GM21723 (cell line): ENCODE data around the gene DHTKD1.
"Not testable (repeated sequence)": the region's sequence is repeated elsewhere in the genome, so short reads cannot be mapped to it uniquely, and the experiment has no call there.

ENCODE experiments used
- ATAC-seq: cut with Tn5 transposase; IDR thresholded peaks from one replicate; pipeline ENCODE4 v1.9.1; 2021; ENCODE audit warnings: mild to moderate bottlenecking, moderate library complexity; ENCODE audit not compliant: unreplicated experiment

DHTKD1 gene

DNA sequence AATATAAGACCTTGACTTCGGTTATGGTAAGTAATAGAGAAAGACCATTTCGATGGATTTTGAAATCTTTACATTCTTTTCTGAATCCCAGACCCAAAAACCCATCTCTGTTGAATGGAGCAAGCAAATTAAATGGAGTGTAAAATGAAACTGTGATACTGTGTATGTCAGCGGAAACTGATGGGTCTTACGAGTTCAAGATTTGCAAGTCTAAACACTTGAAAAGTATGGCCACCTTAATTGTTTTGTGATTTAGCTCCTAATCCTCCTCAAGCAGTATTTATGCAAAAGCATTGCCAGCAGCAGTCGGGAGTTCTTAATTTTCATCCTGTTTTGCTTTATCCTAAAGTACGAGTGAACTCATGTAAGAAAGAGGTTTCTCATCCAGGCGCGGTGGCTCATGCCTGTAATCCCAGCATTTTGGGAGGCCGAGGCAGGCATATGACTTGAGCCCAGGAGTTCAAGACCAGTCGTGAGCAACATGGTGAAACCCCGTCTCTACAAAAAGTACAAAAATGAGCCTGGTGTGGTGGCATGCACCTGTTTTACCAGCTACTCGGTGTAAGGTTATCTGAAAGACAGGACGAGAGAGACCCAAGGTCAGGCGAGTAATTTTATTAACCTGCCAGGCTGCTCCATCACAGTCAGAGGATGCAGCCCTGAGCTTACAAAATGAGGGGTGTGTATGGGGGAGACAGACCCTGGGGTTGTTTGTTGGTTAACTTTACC, 5.8 kb upstream of the DHTKD1 start:
- ATAC-seq: no peak

- ATAC-seq: no peak
These were observed 5.3 kb upstream of the DHTKD1 start for GRCh38 chr10:12063483-12063818.

DNA sequence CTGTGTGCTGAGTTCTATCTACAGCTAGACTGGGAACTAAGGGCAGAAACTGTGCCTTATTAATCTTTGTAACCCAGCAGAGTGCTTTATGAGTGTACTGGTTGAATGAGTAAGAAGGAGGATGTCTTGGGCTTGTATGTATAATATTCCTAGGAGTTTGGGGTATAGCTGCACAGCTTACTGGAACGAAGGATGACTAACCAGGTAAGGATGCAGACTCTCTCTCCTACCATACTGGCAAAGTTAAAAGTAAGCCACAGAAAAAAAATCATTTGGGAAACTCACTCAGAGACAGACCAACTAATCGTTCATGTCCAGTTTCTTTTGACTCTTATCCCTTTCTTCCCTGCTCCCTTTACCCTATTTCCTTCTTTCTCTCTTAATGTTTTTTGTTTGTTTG, 1.4 kb upstream of the DHTKD1 start:
- no peak for ATAC-seq

DNA sequence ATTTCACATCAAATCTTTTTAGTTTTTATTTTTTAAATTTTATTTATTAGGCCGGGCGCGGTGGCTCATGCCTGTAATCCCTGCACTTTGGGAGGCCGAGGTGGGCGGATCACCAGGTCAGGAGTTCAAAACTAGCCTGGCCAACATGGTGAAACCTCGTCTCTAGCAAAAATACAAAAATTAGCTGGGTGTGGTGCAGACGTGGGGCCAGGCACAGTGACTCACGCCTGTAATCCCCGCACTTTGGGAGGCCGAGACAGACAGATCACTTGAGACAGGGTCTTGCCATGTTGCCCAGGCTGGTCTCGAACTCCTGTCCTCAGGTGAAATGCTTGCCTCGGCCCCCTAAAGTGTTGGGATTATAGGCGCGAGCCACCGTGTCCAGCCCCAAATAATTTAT, 2.7 kb downstream of the DHTKD1 start:
- ATAC-seq: not testable (repeated sequence)

DNA sequence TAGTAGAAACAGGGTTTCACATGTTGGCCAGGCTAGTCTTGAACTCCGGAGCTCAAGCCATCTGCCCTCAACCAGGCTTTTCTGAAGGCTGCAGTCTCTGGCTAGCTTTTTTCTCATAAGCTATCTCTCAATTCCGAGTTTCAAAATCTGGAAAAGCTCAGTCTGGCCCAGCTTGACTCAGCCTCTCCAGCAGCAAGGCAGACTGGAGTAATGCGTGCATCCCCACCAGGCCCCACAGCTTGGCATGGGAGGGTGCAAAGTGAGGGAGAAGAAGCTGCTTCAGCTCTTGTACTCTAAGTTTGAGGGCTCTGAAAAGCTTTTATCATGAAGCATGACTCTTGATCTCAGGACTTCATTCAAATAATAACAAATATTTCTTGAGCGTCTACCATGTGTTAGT, 4.8 kb downstream of the DHTKD1 start:
- no peak for ATAC-seq

DNA sequence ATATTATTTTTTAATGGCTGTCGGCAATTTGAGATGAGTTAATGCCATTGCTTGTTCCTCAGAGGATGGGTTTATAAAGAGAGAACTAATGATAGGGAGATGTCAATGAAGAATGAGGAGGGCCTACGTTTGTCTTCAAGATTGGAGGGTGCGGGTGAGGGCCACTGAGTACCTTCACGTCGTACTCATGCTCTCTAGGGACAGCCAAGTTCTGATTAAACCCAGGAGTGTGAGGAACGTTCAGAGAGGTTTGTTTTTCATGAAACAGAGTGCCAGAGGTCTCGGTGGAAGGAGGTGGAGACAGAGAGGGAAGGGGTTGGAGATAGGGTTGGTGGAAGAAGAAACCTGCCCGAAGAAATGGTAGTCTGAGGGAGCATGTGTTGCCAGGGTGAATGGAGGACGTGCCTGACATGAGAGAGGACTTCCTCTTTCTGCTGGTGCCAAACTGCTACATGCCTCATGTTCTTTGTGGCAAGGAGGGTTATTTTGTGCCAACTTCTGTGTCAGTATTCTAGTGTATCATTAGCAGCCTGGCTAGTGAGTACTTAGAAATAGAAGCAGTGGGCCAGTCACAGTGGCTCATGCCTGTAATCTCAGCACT, 8.9 kb downstream of the DHTKD1 start:
- no peak for ATAC-seq

GRCh38 chr10:12081470-12081869, 12.7 kb downstream of the DHTKD1 start:
- no peak for ATAC-seq

DNA sequence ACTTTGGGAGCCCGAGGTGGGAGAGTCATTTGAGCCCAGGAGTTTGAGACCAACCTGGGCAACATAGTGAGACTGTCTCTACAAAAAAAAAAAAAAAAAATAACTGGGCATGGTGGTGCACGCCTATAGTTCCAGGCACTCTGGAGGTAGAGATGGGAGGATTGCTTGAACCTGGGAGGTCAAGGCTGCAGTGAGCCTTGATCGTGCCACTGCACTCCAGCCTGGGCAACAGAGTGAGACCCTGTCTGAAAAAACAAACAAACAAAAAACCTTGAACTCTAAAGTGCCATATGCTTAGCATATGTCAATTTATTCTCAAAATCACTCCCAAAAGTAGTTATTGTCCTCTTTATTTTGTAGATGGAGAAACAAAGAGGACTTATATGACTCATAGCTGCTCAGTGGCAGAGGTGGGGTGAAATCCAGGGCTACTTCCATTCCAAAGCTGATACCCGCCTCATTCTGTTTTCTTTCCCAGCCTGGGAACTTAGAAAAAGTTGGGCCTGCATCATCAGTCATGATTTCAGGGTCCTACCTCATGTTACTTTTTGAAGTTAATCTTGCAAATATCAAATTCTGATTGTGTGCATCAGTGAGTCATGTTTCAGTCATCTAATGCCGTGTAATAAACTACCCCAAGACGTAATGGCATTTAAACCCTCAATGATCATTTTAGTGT, 13.3 kb downstream of the DHTKD1 start:
- ATAC-seq: no peak

GRCh38 chr10:12088919-12089318, 20.2 kb downstream of the DHTKD1 start:
- no peak for ATAC-seq

DNA sequence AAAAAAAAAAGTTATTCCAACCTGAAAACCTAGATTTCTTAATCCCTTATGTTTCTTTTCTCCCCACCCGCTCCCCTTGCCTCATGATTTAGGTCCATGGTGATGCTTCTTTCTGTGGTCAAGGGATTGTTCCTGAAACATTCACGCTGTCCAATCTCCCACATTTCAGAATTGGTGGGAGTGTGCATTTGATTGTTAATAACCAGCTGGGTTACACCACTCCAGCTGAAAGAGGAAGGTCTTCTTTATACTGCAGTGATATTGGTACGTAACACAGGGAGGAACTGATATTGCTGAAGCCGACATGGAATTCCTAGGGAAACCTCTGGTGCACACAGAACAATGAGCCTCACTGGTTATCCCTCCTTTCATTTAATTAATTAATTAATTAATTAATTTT, 22.7 kb downstream of the DHTKD1 start:
- no peak for ATAC-seq

DNA sequence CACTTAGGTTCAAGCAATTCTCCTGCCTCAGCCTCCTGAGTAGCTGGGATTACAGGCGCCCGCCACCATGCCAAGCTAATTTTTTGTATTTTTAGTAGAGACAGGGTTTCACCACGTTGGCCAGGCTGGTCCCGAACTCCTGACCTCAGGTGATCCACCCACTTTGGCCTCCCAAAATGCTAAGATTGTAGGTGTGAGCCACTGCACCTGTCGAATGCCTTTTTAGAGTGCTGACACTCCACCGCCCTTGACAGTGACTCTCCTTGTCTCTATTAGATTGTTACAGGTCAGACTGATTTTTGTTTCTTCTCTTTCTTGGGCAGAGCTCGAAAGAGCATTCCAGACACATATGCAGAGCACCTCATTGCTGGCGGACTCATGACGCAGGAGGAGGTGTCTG, 28.6 kb downstream of the DHTKD1 start:
- ATAC-seq: not testable (repeated sequence)

DNA sequence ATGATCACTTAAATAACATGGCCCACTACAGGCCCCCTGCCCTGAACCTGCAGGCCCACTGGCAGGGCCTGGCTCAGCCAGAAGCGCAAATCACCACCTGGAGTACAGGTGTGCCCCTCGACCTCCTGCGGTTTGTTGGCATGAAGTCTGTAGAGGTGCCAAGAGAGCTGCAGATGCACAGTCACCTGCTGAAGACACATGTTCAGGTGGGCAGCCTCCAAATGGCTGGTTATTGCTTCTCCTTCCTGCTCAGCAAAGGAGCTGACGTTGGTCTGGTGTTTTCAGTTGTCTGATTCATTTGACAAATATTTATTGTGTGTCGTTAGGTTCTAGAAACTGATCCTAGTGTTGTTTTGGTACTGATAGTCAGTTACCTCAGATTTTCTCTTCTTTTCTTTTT, 29.0 kb downstream of the DHTKD1 start:
- no peak for ATAC-seq

DNA sequence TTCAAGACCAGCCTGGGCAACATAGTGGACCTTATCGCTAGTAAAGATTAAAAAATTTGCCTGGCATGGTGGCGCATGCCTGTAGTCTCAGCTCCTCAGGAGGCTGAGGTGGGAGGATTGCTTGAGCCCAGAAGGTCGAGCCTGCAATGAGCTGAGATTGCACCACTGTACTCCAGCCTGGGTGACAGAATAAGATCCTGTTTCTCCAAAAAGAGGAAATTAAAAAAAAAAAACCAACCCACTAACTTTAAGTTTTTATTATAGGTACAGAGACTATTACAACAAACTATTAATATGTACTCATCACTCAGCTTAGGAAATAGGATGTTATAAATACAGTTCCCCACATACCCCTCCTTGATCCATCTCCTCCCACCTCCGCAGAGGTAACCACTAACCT, 30.2 kb downstream of the DHTKD1 start:
- no peak for ATAC-seq

GRCh38 chr10:12103802-12104201, 35.0 kb downstream of the DHTKD1 start:
- no peak for ATAC-seq

DNA sequence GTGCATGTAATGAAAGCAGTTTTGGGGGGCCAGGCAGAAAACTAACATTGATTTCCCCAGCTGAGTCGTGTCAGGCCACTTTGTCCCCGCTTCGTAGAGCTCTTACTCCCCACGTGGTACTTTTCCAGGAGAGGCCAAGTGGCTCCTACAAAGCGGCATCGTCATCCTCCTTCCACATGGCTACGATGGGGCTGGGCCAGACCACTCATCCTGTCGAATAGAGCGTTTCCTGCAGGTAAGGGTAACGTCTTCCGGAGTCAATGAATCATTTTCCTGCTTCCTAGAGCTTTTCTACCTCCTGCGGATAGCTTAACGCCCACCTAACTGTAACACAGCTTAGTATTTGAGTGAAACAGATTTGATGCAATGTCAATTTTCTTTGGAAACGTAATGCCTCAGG, 39.0 kb downstream of the DHTKD1 start:
- ATAC-seq: no peak

DNA sequence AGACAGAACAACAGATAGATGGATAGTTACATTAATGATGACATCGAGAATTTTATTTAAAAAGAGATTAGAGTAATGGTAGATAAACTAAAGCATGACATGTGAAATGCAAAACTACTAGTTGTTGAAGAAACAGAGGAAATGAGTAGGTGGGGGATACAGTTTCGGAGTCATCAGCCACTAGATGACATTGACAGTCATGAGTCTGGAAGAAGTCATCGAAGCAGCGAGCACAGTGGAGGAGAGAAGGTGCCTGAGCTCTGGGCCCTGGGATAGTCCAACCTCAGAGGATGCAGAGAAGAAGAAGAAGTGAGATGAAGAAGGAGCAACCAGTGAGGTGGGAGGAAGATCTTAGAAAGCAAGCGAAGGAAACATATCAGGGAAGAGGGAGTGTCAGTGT, 40.5 kb downstream of the DHTKD1 start:
- ATAC-seq: no peak

GRCh38 chr10:12111528-12111927, 42.8 kb downstream of the DHTKD1 start:
- ATAC-seq: no peak

DNA sequence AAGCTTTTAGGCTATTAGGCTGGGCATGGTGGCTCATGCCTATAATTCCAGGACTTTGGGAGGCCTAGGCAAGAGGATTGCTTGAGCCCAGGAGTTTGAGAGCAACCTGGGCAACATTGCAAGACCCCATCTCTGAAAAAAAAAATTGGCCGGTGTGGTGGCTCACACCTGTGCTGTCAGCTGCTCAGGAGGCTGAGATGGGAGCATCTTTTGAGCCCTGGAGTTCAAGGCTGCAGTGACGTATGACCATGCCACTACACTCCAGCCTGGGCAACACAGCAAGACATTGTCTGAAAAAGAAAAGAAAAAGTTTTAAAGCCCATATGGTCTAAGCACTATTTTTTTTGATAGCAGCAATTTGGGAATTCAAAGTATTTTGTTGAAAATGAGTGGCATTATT, 44.9 kb downstream of the DHTKD1 start:
- ATAC-seq: no peak

DNA sequence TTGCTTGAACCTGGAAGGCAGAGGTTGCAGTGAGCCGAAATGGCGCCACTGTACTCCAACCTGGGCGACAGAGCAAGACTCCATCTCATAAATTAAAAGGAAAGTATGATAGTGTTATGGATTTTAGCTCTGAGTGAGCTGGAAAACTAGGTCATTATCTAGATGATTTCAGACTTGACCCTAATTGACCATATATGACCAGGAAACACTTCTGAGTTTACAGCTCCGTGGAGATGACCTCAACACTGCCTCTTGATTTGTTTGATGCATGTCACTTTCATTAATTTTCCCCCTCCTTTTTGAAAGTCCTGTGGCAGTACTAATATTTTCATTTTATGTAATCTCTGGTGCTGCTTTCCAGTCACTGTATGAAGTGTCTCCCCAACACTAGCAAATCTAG, 52.9 kb downstream of the DHTKD1 start:
- ATAC-seq: no peak

DNA sequence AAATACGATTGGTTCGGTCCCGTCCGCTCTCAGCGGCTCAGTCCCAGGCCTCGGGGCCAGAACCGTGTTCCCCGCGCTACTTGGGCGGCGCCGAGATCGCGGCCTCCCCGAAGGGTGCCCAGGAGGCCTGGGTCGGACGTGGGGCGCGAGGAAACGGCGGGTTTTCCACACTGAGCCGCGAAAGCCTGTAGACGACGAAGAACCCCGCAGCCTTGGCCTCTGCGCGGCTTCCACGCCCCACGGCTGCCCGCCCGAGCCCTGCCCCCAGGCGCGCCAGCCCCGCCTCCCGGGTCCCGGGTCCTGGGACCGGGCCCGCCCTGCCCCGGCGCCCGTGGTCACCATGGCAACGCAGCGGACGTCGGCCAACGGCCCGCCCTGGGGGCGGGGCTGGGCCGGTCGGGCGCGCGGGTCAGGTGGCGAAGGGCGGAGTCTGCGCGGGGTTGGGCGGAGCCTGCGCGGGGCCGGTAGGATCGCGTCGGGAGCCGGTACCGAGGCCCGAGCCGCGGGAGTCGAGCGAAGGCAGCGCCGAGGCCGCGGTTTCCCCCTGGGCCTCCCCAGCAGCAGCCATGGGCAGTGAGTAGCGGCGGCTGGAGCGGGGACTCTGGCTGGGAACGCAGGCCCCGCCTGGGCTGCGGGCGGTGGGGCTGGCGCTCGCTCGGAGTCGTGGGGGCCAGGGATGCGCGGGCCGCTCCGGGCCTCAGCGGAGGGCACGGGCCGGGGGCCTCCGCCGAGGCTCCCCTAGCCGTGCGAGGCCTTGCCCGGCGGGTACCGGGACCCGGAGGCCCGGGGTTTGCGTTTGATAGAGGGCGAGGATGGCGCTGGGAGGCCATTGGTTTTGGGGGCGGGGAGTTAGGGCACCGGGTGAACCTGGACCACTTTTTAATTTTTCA, 60.7 kb downstream of the DHTKD1 start, which contains the start of gene SEC61A2:
Gene SEC61A2, plus strand, starts transcription at position 456 of the 890 bp plus-strand sequence. Its CDS starts 111 bp downstream, at position 567.
- ATAC-seq: peak; percentile 88

GRCh38 chr10:12130237-12130872, 61.6 kb downstream of the DHTKD1 start:
- ATAC-seq: peak; percentile 46
